ENCODE data around the gene WAPL. TPM values are rescaled to one million over a fixed set of nuclear protein-coding genes. Genes with fewer than 3 reads are reported as not detected.

WAPL gene
- total RNA-seq, 1 donor from 2014 or later, result 29.3 TPM

- H3K9me3 Mint-ChIP-seq (ENCODE audit: unreplicated experiment), result no peaks in the 10 kb centered on the region
- no peak overlapping the region for H3K27ac Mint-ChIP-seq (ENCODE audit: unreplicated experiment)
- H3K36me3 Mint-ChIP-seq (ENCODE audit: unreplicated experiment), result peaks cover 47% of the 10 kb centered on the region
- peaks cover 15% of the 10 kb centered on the region for H3K4me1 Mint-ChIP-seq (ENCODE audit: unreplicated experiment)
- no peak overlapping the region for H3K4me3 Mint-ChIP-seq (ENCODE audit: unreplicated experiment)
- no peaks in the 10 kb centered on the region for H3K27me3 Mint-ChIP-seq (ENCODE audit: unreplicated experiment)
- TF ChIP-seq CTCF (IDR thresholded peaks at IDR 0.05), result no peak
- no peak for DNase-seq (ENCODE audit: extremely low spot score, unreplicated experiment)
These were observed 78.5 kb downstream of the WAPL start for GRCh38 chr10:86443069-86443468.

- Mint-ChIP-seq H3K27ac (ENCODE audit: unreplicated experiment) (peak overlapping the region; percentile 55), H3K27me3 (ENCODE audit: unreplicated experiment) (no peaks in the 10 kb centered on the region), H3K36me3 (ENCODE audit: unreplicated experiment) (peaks cover 55% of the 10 kb centered on the region), H3K4me1 (ENCODE audit: unreplicated experiment) (peaks cover 9% of the 10 kb centered on the region), H3K4me3 (ENCODE audit: unreplicated experiment) (no peak overlapping the region), H3K9me3 (ENCODE audit: unreplicated experiment) (no peaks in the 10 kb centered on the region)
- DNase-seq (ENCODE audit: extremely low spot score, unreplicated experiment), result no peak
- TF ChIP-seq CTCF (IDR thresholded peaks at IDR 0.05), result no peak
These were observed 80.4 kb downstream of the WAPL start for GRCh38 chr10:86440874-86441843.

- H3K36me3 Mint-ChIP-seq (ENCODE audit: unreplicated experiment), result peaks cover 64% of the 10 kb centered on the region
- H3K4me3 Mint-ChIP-seq (ENCODE audit: unreplicated experiment), result no peak overlapping the region
- H3K4me1 Mint-ChIP-seq (ENCODE audit: unreplicated experiment), result peaks cover 9% of the 10 kb centered on the region
- DNase-seq (ENCODE audit: extremely low spot score, unreplicated experiment), result no peak
- TF ChIP-seq CTCF (IDR thresholded peaks at IDR 0.05), result no peak
- H3K9me3 Mint-ChIP-seq (ENCODE audit: unreplicated experiment), result no peaks in the 10 kb centered on the region
- no peaks in the 10 kb centered on the region for H3K27me3 Mint-ChIP-seq (ENCODE audit: unreplicated experiment)
- H3K27ac Mint-ChIP-seq (ENCODE audit: unreplicated experiment), result no peak overlapping the region
These were observed 82.0 kb downstream of the WAPL start for GRCh38 chr10:86439544-86439943.

- DNase-seq (ENCODE audit: extremely low spot score, unreplicated experiment), result no peak
- H3K36me3 Mint-ChIP-seq (ENCODE audit: unreplicated experiment), result peaks cover 60% of the 10 kb centered on the region
- H3K27me3 Mint-ChIP-seq (ENCODE audit: unreplicated experiment), result no peaks in the 10 kb centered on the region
- TF ChIP-seq CTCF (IDR thresholded peaks at IDR 0.05), result no peak
- peaks cover 9% of the 10 kb centered on the region for H3K4me1 Mint-ChIP-seq (ENCODE audit: unreplicated experiment)
- no peak overlapping the region for H3K27ac Mint-ChIP-seq (ENCODE audit: unreplicated experiment)
- no peaks in the 10 kb centered on the region for H3K9me3 Mint-ChIP-seq (ENCODE audit: unreplicated experiment)
- H3K4me3 Mint-ChIP-seq (ENCODE audit: unreplicated experiment), result no peak overlapping the region
These were observed 83.4 kb downstream of the WAPL start for GRCh38 chr10:86438091-86438749.

- no peak overlapping the region for H3K27ac Mint-ChIP-seq (ENCODE audit: unreplicated experiment)
- TF ChIP-seq CTCF (IDR thresholded peaks at IDR 0.05), result no peak
- no peak for DNase-seq (ENCODE audit: extremely low spot score, unreplicated experiment)
- no peak overlapping the region for H3K4me3 Mint-ChIP-seq (ENCODE audit: unreplicated experiment)
- H3K36me3 Mint-ChIP-seq (ENCODE audit: unreplicated experiment), result peaks cover 57% of the 10 kb centered on the region
- H3K4me1 Mint-ChIP-seq (ENCODE audit: unreplicated experiment), result peaks cover 9% of the 10 kb centered on the region
- no peaks in the 10 kb centered on the region for H3K27me3 Mint-ChIP-seq (ENCODE audit: unreplicated experiment)
- no peaks in the 10 kb centered on the region for H3K9me3 Mint-ChIP-seq (ENCODE audit: unreplicated experiment)
These were observed 84.1 kb downstream of the WAPL start for GRCh38 chr10:86437447-86437846.
